ENCODE data around the gene SLC22A1.
"Not testable (repeated sequence)": the region's sequence is repeated elsewhere in the genome, so short reads cannot be mapped to it uniquely, and the experiment has no call there.

The SLC22A1 gene

DNA sequence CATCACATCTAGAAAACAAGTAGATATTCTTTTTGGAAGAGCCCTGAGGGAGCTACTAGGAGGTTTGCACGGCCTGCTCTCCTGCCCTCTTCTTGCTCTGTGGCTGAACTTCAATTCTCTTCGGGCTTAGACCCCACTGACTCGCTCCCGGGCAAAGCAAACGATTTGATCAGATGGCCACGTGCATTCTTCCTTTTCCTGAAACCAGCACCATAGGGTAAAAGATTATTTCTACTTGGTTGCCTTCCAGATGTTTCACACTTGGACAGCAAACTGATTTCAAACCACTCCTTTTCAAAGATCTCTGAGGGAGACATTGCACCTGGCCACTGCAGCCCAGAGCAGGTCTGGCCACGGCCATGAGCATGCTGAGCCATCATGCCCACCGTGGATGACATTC, at the start of gene SLC22A1:
TSS of gene SLC22A1 (plus strand) at position 258 of the 400 bp plus-strand sequence. CDS start at position 379, 121 bp downstream.
- no peak for DNase-seq (ENCODE audit: low spot score)

DNA sequence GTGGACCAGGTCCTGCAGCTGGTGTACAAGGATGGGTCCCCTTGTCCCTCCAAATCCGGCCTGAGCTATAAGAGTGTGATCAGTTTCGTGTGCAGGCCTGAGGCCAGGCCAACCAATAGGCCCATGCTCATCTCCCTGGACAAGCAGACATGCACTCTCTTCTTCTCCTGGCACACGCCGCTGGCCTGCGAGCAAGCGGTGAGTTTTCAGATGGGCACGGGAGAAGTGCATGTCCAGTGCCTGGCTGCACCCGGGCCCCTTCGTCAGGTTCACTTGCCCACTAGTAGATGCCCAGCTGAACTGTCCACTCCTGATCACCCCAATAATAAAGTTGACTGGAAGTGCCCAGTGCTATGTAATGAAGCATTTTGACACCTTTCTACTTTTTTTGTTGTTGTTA, 48.3 kb upstream of the SLC22A1 start:
- DNase-seq (ENCODE audit: low spot score) = no peak

DNA sequence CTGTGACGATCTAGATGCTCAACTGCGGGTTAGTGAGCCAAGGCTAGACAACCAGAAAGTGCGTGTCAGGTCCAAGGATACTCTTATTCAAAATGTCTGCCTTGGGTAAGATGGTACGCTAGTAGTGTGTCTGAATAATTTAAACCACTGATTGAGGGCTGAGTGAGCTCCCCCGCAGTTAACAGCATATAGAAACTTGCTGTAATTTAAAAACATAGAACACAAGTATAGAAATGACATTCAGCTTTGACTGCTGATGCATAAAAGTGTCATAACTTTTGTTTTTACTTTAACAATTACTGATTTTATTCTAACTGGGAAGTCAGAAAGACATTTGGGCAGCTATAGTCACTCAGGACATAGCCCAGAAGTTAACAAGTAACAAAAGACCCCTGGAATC, 45.6 kb upstream of the SLC22A1 start:
- DNase-seq (ENCODE audit: low spot score) = no peak

DNA sequence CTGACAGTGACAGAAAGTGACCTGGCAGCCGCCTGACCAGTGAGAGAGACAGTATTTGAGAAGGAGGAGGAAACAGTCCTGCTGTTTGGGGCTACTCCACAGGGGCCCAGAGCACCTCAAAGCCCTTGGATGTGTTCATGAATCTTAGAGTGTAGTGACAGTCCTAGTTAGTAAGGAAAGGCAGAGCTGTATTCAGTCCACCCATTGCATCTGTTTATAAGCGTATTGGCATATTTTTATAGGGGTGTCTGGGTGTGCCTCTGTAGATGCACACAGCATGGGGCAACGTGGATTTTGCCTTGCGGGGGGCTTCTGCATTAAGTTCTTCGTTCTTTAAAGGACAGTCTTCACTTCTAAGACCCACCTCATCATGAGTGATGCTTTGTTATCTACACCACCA, 44.6 kb upstream of the SLC22A1 start:
- no peak for DNase-seq (ENCODE audit: low spot score)

DNA sequence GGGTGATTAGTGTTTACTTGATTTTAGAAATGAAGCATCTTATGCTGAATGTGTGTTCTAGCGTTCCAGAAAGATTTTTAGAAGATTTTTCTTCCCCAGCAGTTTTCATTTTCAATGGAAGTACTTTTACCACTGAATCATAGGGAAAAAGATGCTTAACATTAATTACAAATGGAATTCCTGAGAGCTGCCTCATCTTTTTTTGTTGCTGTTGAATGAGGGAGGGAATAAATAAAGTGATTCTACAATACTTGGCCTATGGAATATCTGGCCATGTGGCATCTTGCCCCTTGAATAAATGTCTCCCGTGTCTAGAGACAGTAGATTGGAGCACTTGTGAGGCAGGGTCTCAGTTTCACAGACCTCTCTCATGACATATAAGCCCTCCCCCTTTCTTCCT, 44.1 kb upstream of the SLC22A1 start:
- DNase-seq (ENCODE audit: low spot score) = peak; percentile 71

DNA sequence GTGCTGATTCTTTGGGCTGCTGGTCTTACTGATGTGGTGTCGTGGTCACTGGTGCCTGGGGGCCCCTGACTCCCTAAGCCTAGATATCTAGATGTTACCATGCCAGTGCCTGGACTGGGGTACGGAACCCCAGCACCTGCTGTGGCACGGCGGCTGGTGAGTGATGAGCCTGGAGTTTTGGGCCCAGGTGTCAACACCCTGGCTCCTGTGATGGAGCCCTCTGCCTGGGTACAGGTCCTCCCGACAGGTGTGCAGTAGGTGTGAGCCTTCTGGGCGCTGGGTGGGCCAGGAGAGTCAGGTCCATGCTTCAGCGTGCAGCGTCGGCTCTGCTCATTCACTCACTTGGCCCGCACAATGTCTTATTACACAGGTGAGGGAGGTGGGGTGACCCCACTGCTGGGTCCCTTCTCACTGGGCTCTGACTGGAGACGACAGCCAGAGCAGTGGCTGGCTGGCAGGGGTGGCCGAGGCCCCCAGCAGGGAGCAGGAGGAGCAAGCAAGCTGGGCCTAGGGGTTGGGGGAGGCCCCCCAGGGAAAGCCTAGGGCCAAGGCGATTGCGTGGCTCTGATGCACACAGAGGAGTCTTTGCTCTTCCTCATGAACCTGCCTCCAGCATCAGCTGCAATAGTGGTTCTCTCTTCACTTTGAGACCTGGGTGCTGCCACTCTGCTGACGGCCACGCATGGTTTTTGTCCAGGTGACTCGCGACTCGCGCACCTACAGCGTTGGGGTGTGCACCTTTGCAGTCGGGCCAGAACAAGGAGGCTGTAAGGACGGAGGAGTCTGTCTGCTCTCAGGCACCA, 42.5 kb upstream of the SLC22A1 start:
- DNase-seq (ENCODE audit: low spot score) = no peak

DNA sequence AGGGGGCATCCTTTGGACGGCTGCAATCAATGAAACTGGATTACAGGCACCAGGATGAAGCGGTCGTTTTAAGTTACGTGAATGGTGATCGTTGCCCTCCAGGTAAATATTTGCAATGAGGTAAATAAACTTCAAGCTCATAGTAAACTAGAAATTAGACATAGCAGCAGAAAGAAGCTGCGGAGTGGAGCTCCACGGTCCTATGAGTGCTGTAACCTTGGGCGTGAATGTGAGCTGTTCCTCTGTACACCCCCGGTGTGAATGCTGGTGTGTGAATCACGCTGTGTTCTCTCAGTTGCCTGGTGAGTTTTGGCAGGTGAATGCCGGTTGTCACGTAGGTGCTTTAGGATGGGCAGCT, 42.0 kb upstream of the SLC22A1 start:
- no peak for DNase-seq (ENCODE audit: low spot score)

DNA sequence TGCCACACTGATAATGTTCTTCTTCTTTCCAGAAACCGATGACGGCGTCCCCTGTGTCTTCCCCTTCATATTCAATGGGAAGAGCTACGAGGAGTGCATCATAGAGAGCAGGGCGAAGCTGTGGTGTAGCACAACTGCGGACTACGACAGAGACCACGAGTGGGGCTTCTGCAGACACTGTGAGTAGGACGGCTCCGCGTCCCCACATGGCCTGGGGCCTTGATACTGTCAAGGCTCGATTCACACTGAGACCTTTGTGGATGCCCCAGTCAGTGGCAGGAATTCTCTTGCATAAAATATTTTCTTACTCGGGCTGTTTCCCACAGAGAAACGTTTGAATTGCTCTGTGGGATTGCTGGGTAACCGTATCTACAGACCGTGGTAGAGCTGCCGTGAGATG, 41.5 kb upstream of the SLC22A1 start:
- DNase-seq (ENCODE audit: low spot score) = no peak

DNA sequence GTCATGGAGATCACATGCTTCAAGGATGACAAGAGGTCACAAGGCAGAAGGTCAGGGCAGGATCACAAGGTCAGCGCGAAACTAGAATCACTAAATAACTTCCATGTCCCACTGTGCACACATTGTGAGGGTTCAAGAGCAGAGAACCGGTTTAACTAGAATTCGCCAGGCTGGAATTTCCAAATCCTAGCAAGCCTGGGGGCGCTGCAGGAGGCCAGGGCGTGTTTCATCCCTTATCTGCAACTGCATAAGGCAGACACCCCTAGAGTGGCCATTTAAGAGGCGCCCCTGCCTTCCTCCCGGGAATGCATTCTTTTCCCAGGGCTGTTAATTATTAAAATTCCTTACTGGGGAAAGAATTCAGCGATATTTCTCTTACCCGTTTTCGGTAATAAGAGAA, 40.2 kb upstream of the SLC22A1 start:
- DNase-seq (ENCODE audit: low spot score) = no peak

DNA sequence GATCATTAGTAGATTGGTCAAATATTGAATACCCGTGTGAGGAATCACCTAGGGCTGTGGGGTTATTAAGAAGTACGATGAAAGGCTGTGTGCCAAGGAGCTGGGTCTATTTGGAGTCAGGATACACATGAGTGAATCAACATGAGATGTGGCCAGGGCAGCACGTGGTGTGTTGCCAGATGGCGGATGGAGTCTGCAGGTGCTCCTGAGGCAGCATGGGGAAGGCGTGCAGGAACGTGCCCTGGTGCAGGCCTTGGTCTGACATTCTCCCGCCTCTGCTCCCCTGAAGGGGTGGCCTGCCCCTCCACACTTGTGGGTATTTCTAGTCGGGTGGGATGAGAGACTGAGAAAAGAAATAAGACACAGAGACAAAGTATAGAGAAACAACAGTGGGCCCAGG, 39.0 kb upstream of the SLC22A1 start:
- no peak for DNase-seq (ENCODE audit: low spot score)

DNA sequence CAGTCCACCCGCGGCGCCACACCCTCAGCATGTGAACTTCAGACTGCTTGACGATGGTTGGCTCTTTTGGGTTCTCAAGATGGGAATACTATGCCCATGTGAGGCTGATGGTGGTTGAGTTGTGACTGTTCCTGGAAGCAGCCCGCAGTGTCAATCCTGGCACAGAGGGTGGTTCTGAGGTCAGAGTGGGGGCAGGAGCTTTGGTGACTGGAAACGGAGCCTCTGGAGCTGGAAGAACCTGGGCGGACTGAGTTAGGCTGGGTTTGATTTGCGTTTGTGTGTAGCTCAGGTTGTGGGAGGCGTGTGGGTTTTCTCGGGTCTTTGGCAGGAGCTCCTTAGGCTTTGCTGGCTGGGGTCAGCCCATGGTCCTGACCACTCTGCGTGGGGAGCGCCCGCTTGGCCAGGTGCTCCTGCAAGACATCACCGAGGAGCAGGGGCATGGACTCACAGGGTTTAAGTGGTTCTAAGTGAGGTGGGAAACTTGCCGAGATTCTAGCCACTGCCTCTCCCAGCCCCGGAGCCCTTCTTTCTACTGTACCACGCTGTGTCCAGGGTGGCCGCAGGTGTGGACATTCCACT, 37.3 kb upstream of the SLC22A1 start:
- no peak for DNase-seq (ENCODE audit: low spot score)

DNA sequence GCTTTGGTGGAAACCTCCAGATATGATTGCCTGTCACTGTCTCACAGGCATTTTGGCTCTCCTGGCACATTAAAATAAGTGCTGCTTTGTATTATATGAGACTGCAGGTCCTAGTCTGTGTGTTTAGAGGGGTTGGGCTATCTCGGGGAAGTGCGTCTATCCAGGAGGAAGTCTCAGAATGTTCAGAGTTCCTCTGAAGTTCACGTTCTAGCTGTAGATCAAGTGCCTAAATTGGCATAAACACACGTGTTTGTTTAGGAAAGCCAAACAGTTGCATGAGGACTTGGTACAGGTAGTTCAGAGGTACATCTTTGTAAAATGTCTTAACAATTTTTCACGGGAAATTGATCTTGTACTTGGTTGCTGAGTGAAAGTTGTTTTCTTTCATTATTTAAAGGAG, 36.4 kb upstream of the SLC22A1 start:
- no peak for DNase-seq (ENCODE audit: low spot score)

DNA sequence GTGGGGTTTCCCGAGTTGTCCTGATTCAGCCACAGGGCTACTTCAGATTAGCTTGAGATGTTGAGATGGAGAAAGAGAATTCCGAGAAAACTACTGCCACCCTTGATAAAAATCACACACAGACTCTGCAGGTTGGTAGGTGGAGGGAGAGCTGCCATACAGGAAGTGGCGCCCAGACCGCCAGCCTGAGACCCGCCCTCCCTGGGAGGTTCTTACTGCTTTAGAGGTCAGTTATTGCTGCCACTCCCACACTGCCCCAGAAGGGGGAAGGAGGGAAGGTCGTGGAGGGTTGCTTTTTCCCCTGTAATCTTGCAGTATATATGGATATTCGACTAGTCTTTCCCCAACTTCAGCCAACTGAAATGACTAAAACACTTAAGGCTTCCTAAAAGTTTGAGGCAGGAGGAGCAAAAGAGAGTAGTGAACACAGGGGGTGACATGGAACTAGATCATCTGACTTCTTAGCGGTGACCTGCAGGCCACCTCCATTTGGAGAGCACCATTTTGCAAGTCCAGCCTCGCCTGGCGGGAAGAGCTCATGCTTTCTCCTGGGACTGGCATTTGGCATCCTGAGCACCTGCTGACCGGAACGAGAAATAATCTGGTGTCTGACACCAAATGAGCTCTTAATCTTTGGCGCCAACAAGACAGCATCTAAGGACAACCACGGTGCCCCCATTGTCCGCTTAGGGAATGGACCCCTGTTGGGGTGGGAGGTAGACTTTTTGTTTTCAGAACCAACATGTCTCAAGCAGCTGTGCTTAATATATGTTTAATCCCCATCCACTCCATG, 35.7 kb upstream of the SLC22A1 start:
- no peak for DNase-seq (ENCODE audit: low spot score)

DNA sequence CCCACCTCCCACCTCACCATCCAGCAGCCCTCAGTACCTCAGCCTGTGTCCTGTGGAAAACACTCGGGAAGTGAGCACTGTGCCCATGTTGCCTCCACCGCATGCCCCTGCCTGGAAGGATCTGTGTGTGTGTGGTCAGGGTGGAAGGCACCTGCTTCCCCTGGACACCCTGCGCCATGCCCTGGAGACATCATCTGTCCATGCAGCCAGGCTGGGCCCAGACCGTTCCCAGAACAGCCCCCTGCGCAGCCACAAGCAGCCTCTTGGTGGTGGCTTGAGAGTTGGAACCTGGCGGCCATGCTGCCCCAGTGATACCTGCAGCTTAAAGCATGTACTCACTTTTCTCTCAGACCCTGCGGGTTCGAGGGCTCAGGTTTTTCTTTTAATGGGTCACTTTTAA, 34.9 kb upstream of the SLC22A1 start:
- DNase-seq (ENCODE audit: low spot score) = no peak

DNA sequence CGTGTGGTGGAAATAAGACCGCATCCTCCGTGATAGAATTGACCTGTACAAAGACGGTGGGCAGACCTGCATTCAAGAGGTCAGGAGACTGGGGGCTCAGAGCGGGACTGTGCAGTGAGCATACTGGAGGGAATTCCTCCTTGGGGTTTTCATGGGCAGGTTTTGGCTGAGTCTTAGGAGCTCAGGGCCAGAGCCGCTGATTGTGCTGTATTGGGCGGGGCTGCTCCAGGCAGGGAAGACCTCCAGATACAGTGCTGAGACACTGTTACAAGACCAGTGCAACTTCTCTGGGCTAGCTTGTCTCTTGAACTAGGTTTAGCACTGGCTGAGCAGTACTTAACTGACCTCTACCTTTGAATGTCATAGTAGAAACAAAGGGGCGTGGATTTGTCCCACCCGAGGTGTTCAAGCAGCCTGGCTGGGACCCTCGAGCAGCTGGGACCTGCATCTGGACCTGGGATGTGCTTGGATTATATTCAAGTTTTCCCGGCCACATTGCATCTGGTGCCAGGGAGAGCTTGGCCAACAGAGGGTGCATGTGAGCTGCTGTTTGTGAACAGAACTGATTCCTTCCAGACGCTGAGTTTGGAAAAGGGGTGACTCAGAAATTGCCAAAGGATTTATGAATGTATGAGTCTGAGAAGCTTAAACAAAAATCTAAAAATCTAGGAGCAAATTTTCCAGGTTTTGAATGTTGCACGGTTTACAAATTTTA, 33.4 kb upstream of the SLC22A1 start:
- DNase-seq (ENCODE audit: low spot score) = peak; percentile 95

DNA sequence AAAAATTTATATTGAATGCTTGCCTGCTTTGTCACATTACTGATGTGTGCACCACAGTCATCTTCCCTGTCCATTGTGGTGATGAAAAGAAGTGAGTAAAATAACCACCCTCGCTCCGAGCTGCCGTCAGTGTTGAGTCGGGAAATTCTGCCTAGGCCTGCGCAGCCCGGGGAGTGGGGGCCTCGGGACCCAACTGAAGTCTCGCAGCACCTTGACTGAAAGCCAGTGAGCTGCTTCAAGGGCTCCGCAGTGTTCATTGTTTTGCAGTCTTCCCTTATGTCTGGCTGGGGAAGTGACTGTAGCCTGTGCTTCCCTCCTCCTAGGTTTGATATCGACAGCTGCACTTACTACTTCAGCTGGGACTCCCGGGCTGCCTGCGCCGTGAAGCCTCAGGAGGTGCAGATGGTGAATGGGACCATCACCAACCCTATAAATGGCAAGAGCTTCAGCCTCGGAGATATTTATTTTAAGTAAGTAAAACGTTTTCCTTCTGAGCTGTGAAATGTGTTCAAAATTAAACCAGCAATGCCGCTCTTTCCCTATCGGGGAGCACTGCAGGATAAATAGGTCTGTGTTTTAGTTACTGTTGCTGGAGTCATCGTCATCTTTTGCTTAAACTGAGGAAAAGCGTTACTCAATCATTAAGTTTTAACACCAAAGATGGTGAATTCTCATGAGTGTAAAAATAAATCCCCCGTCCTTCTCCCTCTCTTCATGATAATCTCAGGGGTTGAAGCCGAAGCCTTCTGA, 32.7 kb upstream of the SLC22A1 start:
- peak; percentile 32 for DNase-seq (ENCODE audit: low spot score)

DNA sequence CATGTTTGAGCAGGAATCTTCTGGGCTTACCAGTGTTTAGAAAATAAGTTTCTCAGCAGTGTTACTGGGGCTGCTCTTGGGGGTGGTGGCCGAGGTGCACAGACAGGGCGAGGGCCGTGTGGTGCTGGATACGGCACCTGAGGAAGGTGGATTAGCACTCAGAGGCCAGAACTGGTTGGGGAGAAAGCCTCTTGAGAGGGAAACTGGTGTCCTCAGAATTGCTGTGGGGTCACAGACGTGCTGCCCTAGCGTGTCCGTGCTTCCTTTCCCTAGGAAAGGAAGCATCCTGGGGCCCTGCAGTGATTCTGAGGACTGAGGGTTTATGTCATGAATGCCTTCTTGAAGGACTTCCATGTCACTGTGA, 32.1 kb upstream of the SLC22A1 start:
- DNase-seq (ENCODE audit: low spot score) = no peak

DNA sequence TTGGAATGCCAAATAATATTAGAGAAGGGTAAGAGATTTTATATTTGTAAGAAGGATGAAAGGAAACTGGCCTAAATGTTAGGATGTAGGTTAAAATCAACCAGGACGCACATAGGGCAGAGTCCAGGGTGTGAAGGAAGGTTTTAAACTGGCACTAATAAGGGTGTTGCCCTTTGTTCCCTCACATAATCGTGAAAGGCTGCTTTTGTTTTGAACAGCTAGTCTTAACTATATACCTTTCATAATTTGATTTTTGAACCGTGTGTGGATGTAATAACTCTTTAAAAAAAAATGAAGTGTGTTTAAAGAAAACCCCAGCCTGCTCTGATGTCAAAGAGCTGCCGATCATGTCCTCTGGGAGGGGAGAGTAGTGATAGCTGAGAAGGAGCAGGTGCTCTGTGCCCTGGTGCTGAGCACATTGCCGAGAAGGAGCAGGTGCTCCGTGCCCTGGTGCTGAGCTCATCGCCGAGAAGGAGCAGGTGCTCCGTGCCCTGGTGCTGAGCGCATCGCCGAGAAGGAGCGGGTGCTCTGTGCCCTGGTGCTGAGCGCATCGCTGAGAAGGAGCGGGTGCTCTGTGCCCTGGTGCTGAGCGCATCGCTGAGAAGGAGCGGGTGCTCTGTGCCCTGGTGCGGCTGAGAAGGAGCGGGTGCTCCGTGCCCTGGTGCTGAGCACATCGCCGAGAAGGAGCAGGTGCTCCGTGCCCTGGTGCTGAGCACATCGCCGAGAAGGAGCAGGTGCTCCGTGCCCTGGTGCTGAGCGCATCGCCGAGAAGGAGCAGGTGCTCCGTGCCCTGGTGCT, 31.0 kb upstream of the SLC22A1 start:
- not testable (repeated sequence) for DNase-seq (ENCODE audit: low spot score)

DNA sequence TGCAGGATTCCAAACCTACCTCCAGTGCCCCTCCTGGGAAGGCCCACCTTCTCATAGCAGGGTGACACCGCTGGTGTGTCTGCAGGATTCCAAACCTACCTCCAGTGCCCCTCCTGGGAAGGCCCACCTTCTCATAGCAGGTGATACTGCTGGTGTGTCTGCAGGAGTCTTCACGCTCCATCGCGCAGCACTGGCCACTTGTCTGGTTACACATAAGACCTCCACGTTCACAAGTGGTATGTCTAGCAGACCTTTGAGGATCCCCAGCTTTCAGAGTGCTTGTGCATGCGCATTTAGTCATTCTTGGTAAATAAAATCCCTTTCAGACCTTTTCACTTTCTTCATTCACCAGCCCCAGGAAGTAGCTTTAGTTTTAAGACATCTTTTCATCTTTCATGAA, 29.4 kb upstream of the SLC22A1 start:
- not testable (repeated sequence) for DNase-seq (ENCODE audit: low spot score)

DNA sequence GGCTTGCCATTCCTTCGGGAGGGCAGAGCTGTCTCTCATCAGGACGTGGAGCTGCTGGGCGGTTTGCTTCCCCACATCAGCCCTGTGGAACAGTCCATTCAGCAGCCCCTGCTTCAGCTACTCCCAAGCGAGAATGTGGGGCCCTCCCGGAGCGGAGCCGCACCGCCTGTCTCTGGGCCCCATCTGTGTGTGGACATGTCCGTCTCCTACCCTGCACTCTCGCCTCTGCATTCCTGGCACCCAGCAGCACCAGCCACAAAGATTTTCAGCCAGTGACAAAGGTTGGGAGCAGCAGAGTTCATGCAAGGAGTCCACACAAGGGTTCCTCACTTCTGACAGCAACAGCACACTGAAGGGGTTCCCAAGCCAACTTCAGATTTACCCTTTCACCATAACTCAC, 29.0 kb upstream of the SLC22A1 start:
- no peak for DNase-seq (ENCODE audit: low spot score)

DNA sequence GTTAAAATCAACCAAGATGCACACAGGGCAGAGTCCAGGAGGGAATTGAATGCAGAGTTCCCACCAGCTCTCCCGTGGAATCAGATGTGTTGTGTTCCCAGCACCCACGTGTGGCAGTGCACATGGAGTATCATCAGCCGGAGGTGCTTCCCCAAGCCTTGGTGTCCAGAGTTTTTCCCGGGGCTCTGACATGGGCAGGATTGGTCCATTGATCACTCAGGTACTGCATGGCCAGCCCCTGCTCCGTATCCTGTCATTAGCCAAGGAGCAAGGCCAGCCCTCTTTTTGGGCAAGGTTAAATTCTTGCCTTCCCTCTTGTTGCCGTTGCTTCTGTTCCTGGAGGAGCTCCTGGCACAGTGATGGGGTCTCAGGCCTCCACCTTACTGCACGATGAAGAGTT, 28.6 kb upstream of the SLC22A1 start:
- DNase-seq (ENCODE audit: low spot score) = no peak
